HG03469 (cell line): ENCODE results near the gene FBP1.

Source experiments
- ATAC-seq: cut with Tn5 transposase; IDR thresholded peaks from one replicate; pipeline ENCODE4 v1.9.1; 2021; ENCODE audit warnings: mild to moderate bottlenecking, moderate library complexity, moderate number of reproducible peaks; ENCODE audit not compliant: unreplicated experiment

Gene FBP1

DNA sequence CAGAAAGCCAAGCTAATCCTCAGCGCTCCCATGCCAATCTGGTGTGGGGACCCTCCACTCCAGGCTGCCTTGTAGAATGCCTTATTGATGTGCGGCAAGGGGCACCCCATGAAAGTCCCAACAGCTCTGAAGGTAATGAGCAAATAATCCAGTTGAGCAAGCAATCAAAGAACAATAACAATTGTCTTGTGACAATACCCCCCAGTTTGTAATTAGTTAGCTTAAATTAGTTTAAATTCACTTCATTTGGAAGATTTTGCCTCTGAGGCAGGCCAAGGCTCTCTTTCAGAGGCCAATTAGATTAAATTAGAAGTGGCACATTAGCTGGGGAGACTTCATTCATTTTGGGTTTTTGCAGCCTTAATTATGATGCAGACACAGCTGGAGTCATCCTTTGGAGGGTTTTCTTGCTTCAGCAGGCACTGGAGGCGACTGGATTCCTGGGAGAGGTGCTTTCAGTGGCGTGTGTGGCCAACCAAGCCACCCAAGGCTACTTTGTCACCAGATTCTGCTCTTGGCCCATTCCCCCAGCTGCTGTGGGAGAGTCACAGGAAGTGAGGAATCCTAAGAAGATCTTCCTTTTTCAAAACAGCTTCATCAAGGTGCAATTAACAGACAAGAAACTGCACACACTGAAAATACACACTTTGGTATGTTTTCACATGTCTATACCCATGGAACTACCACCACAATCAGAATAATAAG, 17.9 kb upstream of the FBP1 start:
- no peak for ATAC-seq

- no peak for ATAC-seq
Measured at GRCh38 chr9:94656200-94656599, 16.9 kb upstream of the FBP1 start.

DNA sequence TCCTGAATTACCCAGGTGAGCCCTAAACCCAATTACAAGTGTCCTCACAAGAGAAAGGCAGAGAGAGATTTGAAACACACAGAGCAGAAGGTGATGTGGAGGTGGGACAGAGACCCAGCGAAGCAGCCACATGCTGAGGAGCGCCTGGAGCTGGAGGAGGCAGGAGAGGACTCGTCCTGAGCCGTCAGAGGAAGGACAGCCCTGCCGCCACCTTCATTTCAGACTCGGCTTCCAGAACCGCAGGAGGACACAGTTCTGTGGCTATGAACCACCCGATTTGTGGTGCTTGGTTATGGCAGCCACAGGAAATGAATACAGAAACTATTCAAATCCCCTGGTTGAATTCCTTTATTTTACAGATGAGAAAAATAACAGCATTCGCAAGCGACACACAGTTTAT, 16.4 kb upstream of the FBP1 start:
- no peak for ATAC-seq

GRCh38 chr9:94654165-94654894, 15.0 kb upstream of the FBP1 start:
- no peak for ATAC-seq

GRCh38 chr9:94650949-94651348, 11.6 kb upstream of the FBP1 start:
- ATAC-seq: no peak

DNA sequence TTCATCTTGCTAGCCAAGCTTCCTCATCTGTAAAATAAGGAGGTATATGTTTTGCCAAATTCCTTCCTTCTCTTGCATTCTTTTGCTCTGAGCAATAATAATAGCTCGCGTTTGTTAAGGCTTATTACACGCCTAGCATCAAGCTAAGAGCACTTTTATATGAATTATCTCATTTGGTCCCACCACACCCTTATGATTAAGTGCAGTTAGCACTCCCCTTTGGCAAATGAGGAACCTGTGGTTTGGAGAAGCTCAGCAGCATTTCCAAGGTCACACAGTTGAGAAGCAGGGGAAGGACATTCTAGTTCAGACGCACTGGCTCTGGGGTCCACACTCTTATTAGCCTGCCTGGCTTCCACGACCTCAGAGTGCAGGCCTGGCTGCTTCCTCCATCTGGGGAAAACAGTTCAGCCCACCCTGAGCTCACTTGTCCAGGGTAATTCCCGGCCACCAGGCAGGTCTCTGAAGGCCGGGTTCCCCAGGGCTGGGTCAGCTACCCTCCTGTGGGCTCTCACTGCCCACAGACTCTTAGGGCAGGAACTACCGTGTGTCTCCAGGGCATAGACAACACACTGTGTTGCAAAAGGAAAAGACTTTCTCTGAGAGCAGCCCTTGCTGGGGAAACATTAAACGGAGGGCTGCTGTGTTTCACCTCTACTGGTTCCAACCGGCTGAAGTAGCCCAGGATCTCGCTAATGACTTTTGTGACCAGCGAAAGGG, 9.9 kb upstream of the FBP1 start:
- ATAC-seq: no peak

- no peak for ATAC-seq
Measured at GRCh38 chr9:94648185-94648584, 8.9 kb upstream of the FBP1 start.

DNA sequence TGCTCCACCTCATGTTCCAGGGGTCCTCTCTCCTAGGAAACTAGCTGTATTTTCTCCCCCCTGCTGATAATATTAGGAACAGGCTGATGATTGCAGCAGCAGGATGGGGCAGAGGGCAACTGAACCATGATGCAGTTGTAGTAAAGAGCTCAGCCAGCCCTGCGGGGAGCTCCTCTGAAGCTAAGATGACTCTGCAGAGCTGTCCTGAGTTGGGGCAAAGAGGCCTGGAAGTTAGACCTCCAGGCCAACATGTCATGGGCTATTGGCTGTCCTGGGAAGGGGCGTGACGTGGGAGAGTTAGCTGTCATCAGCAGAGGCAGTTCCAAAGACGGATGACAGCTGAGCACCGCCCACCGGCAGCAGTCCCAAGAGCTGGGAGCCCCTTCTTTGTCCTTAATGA, 6.6 kb upstream of the FBP1 start:
- ATAC-seq: no peak

DNA sequence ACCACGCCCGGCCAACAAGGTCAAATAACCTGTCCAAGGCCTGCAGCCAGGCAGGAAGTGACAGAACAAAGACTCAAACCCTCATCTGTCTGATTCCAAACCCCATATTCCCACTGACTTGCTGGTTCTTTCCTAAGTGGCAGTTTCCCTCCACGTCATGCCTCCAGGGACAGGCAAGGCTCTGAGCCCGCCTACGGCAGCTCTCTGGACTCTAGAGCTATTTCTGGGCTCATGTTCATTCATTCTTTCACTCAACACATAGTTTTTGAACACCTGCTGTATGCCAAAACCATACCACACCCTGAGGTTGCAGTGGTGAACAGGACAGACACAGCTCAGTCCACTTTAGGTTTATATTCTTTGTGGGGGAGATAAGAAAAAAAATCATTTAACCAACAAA, 5.2 kb upstream of the FBP1 start:
- no peak for ATAC-seq

GRCh38 chr9:94643741-94644140, 4.4 kb upstream of the FBP1 start:
- ATAC-seq: no peak

GRCh38 chr9:94643176-94643575, 3.9 kb upstream of the FBP1 start:
- no peak for ATAC-seq

- no peak for ATAC-seq
Measured at GRCh38 chr9:94642501-94642900, 3.2 kb upstream of the FBP1 start.

DNA sequence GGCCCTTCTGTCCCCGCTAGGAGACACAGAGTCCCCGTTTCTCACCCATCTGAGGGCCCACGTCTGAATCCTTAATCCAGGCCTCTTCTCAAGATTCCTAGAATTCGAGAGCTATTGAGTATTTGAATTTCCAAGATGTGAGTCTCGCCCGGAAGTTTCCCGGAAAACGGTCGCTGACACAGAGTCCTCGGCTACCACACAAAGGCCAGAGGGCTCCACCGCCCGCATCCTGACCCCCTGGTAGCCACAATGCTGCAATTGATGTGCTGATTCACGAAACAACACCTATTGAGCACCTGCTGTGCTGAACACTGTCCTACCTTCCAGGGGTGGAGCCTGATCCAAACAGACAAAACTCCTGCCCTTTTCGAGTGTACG, 670 bp upstream of the FBP1 start:
- ATAC-seq: no peak

DNA sequence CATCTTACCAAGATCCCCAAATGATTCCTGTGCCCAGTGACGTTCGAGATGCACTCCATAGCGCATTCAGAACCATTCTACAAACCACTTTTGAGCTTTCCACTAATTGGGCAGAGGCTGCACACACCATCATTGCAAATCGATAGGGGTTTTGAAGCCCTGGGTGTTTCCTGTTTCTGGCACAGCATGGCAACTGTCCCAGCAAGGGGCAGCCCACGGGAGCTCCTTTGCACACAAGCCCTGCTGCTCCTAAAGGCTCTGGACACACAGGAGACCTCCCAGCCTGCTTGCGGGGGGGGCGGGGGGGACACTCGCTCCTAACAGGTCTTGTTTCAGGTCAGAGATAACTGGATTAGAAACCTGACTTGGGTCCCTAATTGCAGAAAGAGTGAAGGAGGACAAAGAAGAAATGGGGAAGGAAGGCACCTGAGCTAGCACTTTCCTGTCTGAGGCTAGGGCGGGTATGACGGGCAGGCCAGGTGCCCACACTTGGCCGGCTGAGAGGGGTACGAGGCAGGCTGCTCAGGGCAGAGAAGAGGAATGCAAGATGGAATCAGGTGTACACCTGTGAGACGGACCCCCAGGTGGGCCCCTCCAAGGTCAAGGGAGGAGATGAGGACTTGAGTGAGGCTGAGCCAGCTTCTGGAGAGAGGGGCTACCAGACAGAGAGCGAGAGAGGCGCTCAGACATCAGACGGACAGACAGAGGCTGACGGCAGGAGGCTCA, 820 bp downstream of the FBP1 start:
- ATAC-seq: no peak

DNA sequence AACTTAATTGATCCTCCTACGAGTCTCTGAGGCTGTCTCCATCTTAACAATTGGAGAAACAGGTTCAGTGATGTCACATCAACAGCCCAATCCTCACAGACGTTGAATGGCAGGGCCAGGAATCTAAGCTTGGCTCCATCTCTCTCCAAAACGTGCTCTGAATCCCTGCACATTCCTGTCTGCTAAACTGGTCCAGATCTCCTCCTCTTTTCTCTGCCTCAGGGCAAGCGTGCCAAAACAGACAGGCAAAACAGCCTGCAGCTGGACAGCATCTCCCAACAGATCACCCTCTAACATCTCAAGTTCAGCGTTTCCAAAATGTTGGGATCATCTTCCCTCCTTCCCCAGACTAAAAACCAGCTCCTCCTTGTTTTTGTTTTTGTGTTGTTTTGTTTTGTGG, 6.6 kb downstream of the FBP1 start:
- no peak for ATAC-seq

DNA sequence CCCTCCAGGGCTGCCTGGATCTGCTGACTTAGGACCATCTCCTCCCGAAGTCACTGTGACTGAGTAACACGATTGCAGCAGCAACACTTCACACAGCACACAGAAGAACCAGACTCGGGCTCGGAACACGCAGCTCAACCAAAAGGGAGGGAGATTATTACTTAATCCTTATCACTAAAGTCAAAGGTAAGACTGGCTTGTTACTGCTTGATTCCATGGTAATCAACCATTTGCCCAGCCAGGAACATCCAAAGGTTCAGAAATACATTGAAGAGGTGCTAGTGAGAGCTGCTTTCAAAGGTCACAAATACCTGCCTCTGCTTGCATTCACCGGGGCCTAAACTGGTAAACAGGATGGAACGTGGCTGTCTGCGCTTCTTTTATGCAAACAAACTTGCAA, 7.7 kb downstream of the FBP1 start:
- ATAC-seq: no peak

GRCh38 chr9:94630833-94631232, 8.5 kb downstream of the FBP1 start:
- ATAC-seq: no peak

DNA sequence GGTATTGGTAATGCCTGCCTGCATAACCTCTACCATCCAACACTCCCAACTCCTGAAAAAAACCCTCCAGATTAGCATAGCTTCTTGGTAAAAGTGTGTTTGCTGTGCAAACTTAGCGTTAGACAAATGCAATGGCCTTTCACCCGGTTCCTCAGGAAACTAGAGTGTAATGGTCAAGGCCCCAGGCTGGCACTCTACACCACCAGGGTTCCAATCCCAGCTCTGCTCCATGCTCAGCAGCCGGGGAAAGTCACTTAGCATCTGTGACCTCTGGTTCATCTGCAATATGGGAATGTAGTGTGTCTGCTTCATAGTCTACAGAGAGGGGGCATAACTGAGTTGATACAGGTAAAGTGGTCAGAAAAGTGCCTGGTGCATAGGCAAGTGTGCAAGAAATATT, 9.0 kb downstream of the FBP1 start:
- no peak for ATAC-seq

GRCh38 chr9:94627287-94627686, 12.0 kb downstream of the FBP1 start:
- ATAC-seq: no peak

DNA sequence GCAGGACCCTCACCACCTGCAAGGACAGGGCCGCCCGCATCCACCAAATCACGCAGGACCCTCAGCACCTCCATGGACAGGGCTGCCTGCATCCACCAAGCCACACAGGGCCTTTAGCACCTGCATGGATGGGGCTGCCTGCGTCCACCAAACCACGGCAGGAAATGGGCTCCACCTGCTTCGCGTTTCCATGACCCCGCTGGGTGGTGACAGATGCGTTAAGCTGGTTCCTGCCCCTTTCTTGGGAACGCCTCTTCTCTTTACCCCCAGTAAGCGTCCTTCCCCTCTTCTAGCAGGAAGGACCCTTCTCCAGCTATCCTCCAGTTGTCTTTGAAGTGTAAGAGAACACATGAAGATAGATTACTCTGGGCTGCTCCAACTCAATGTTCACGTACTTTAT, 13.5 kb downstream of the FBP1 start:
- ATAC-seq: no peak

GRCh38 chr9:94624629-94625028, 14.7 kb downstream of the FBP1 start:
- ATAC-seq: no peak
